Cerebellar cortex (tissue), 1 donor: ENCODE results near the gene SLC6A3.
A peak's percentile ranks its signal among the peaks of the same experiment; 100 is the strongest.

Experiments
- DNase-seq: peaks from one replicate; pipeline ENCODE4 v3.0.0-alpha.2; 2015; ENCODE audit warnings: low spot score

Gene SLC6A3

GRCh38 chr5:1347571-1347970 lies 97.7 kb downstream of the SLC6A3 start:
- DNase-seq: no peak

- DNase-seq: no peak
Measured at GRCh38 chr5:1346627-1347440, 98.4 kb downstream of the SLC6A3 start.

- no peak for DNase-seq
Measured at GRCh38 chr5:1345876-1346626, 99.2 kb downstream of the SLC6A3 start.

- DNase-seq: peak; percentile 71
Measured at GRCh38 chr5:1344975-1345838, 100.0 kb downstream of the SLC6A3 start, which contains the start of gene CLPTM1L. Gene CLPTM1L, minus strand, starts transcription at chr5:1345099. Its CDS starts 258 bp downstream, at chr5:1344841.

GRCh38 chr5:1343931-1344901 lies 101.0 kb downstream of the SLC6A3 start:
- no peak for DNase-seq

GRCh38 chr5:1343315-1343751 lies 101.9 kb downstream of the SLC6A3 start:
- no peak for DNase-seq
